WERI-Rb-1 (cell line): ENCODE results near the gene RGS2.

ENCODE experiments used
- DNase-seq: peaks from one replicate; pipeline ENCODE4 v3.0.0-alpha.2; 2020
- H3K27ac ChIP-seq: fragments of 250-450 bp; sonication (Bioruptor Pico); 2 replicates; pipeline ENCODE4 v1.5.1; 2020; ENCODE audit warnings: mild to moderate bottlenecking, moderate library complexity
- H3K27me3 ChIP-seq: fragments of 250-450 bp; sonication (Bioruptor Pico); 2 replicates; pipeline ENCODE4 v1.5.1; 2021; ENCODE audit warnings: mild to moderate bottlenecking, low read depth, moderate library complexity; ENCODE audit not compliant: insufficient read depth, severe bottlenecking
- H3K36me3 ChIP-seq: fragments of 250-450 bp; sonication (Bioruptor Pico); 2 replicates; pipeline ENCODE4 v1.5.1; 2020; ENCODE audit warnings: mild to moderate bottlenecking, moderate library complexity
- H3K4me3 ChIP-seq: 2 replicates; pipeline ENCODE4 v1.5.1; 2011; ENCODE audit warnings: low read depth, mild to moderate bottlenecking, control low read depth, low read length
- H3K9me3 ChIP-seq: fragments of 250-450 bp; sonication (Bioruptor Pico); 2 replicates; pipeline ENCODE4 v1.5.1; 2021; ENCODE audit warnings: mild to moderate bottlenecking, moderate library complexity; ENCODE audit not compliant: severe bottlenecking
- CTCF ChIP-seq: IDR thresholded peaks from 2 replicates; pipeline ENCODE4 v1.5.1; 2011; ENCODE audit warnings: low read depth, mild to moderate bottlenecking, control low read depth, inconsistent platforms, low read length

Gene RGS2

GRCh38 chr1:192824511-192824910, 15.7 kb downstream of the RGS2 start:
- no peak for TF ChIP-seq CTCF

GRCh38 chr1:192826791-192827546, 18.1 kb downstream of the RGS2 start:
- no peak for TF ChIP-seq CTCF
- Histone ChIP-seq H3K27ac (no peak overlapping the region), H3K36me3 (no peaks in the 10 kb centered on the region), H3K9me3 (no peaks in the 10 kb centered on the region), H3K4me3 (no peak overlapping the region), H3K27me3 (no peaks in the 10 kb centered on the region)
- no peak for DNase-seq

More at GRCh38 chr1:192824511-192824910, 15.7 kb downstream of the RGS2 start:
- H3K36me3 ChIP-seq = no peaks in the 10 kb centered on the region
- H3K4me3 ChIP-seq = no peak overlapping the region
- H3K27ac ChIP-seq = no peak overlapping the region
- no peak for DNase-seq
- H3K9me3 ChIP-seq = no peaks in the 10 kb centered on the region
- no peaks in the 10 kb centered on the region for H3K27me3 ChIP-seq

- Histone ChIP-seq H3K36me3 (no peaks in the 10 kb centered on the region), H3K27ac (no peak overlapping the region), H3K27me3 (no peaks in the 10 kb centered on the region), H3K4me3 (no peak overlapping the region), H3K9me3 (no peaks in the 10 kb centered on the region)
- no peak for TF ChIP-seq CTCF
- DNase-seq = no peak
These were observed 21.9 kb downstream of the RGS2 start for GRCh38 chr1:192830595-192831246.

DNA sequence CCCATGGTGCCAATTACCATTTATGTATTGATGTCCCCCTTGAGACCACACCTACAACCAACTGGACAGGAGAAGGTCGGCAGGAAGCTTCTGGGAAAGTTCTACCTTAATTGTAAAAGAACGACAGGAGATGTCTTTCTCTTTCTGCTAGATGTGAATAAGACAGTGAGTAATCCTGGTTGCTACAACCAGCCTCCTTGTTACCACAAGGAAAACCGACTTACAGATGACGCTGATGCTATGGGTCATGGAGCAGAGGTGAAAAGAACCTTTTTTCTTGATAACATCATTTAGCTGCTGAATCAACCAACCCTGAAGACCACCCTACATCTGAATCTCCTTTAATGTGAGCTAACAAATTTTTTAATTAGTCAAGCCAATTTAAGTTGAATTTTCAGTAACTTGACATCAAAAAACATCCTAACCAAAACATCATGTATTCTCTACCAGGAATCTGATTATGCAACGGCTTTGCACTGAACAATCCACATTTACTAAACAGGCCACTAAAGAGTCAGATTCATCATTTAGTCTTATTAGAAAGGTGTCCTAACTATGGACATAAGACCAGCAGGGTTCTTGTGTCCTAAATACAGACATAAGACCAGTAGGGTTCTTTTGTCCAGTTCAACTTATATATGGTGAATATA, 23.0 kb downstream of the RGS2 start:
- H3K27ac ChIP-seq = no peak overlapping the region
- H3K9me3 ChIP-seq = no peaks in the 10 kb centered on the region
- H3K4me3 ChIP-seq = no peak overlapping the region
- no peaks in the 10 kb centered on the region for H3K27me3 ChIP-seq
- TF ChIP-seq CTCF = no peak
- no peak for DNase-seq
- no peaks in the 10 kb centered on the region for H3K36me3 ChIP-seq

DNA sequence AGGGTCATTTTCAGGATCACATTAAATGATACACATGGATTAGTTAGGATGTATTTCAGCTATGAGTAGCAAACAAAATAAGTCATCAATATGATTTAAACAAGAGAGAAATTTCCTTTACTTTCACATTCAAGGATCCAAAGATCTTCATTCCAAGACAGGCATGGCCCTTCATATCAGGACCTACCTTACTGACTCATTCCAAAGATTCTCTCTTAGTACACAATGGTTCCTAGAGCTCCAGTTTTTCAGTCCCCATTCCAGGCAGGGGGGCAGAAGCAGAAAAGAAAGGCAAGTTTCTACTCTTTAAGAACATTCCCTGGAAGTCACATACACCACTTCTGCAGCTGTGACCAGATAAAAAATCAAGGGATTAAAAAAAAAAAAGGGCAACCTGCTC, 23.7 kb downstream of the RGS2 start:
- Histone ChIP-seq H3K36me3 (no peaks in the 10 kb centered on the region), H3K9me3 (no peaks in the 10 kb centered on the region), H3K27ac (no peak overlapping the region), H3K27me3 (no peaks in the 10 kb centered on the region), H3K4me3 (no peak overlapping the region)
- no peak for TF ChIP-seq CTCF
- no peak for DNase-seq
